Immature natural killer cell (primary cell): Measurements from ENCODE around the gene ERO1B. TPM values are rescaled to one million over a fixed set of nuclear protein-coding genes. Genes with fewer than 3 reads are reported as not detected.
A peak's percentile ranks its signal among the peaks of the same experiment; 100 is the strongest.

Experiments used
- DNase-seq, 3 donors: peaks; one replicate each; pipeline ENCODE4 v3.0.0; 2022; ENCODE audit warnings: mixed read lengths in 1 of 3
- H3K27ac Mint-ChIP-seq, 6 donors: one replicate each; pipeline ENCODE4 v1.8.0; 2020; ENCODE audit warnings: mixed read lengths in 6 of 6, mild to moderate bottlenecking in 5 of 6, inconsistent platforms in 4 of 6, moderate library complexity in 3 of 6
- H3K27me3 Mint-ChIP-seq, 3 donors: one replicate each; pipeline ENCODE4 v1.8.0; 2020 to 2021; ENCODE audit warnings: low read depth in 3 of 3, mild to moderate bottlenecking in 3 of 3, mixed read lengths in 3 of 3, moderate library complexity in 3 of 3, inconsistent platforms in 1 of 3
- H3K36me3 Mint-ChIP-seq, 3 donors: one replicate each; pipeline ENCODE4 v1.8.0; 2020; ENCODE audit warnings: mixed read lengths in 3 of 3, inconsistent platforms in 2 of 3, mild to moderate bottlenecking in 2 of 3
- H3K4me1 Mint-ChIP-seq, 2 donors: one replicate each; pipeline ENCODE4 v1.8.0; 2020; ENCODE audit warnings: inconsistent platforms in 2 of 2, mild to moderate bottlenecking in 2 of 2, mixed read lengths in 2 of 2, moderate library complexity in 1 of 2
- H3K4me3 Mint-ChIP-seq, 5 donors: one replicate each; pipeline ENCODE4 v1.8.0; 2020; ENCODE audit warnings: mild to moderate bottlenecking in 5 of 5, mixed read lengths in 5 of 5, inconsistent platforms in 3 of 5, moderate library complexity in 3 of 5
- H3K9me3 Mint-ChIP-seq, 6 donors: one replicate each; pipeline ENCODE4 v1.8.0; 2020; ENCODE audit warnings: mild to moderate bottlenecking in 6 of 6, mixed read lengths in 6 of 6, inconsistent platforms in 4 of 6, moderate library complexity in 3 of 6
- polyA plus RNA-seq, 3 donors: library from polyadenylated mRNA; unstranded; fragments of 300-500 nt; fragmentation: Illumina TruSeq; gene quantifications; one replicate each; pipeline ENCODE4 v1.2.3, GENCODE V29; 2021

Gene ERO1B
- polyA plus RNA-seq, 3 donors from 2014 or later, result 2.0 to 2.1 (median 2.0) TPM

GRCh38 chr1:236259043-236259442 is 22.7 kb downstream of the ERO1B start:
- Mint-ChIP-seq H3K4me3 (no peak overlapping the region), H3K36me3 (peaks cover 46 to 62% (median 55%) of the 10 kb centered on the region in 3 donors), H3K4me1 (peaks cover 0 to 16% of the 10 kb centered on the region in 2 donors), H3K27me3 (peaks cover 0 to 3% (median 2%) of the 10 kb centered on the region in 3 donors), H3K27ac (peak overlapping the region in 1 of 6 donors; percentile 24), H3K9me3 (peaks cover 13 to 36% (median 20%) of the 10 kb centered on the region in 6 donors)
- DNase-seq, result no peak

GRCh38 chr1:236258114-236258622 is 23.6 kb downstream of the ERO1B start:
- Mint-ChIP-seq H3K27me3 (peaks cover 0 to 3% (median 2%) of the 10 kb centered on the region in 3 donors), H3K4me1 (peaks cover 0 to 18% of the 10 kb centered on the region in 2 donors), H3K27ac (no peak overlapping the region), H3K9me3 (peaks cover 13 to 36% (median 20%) of the 10 kb centered on the region in 6 donors), H3K4me3 (peak overlapping the region in 1 of 5 donors; percentile 5), H3K36me3 (peaks cover 46 to 62% (median 52%) of the 10 kb centered on the region in 3 donors)
- no peak for DNase-seq

- DNase-seq, result no peak
- Mint-ChIP-seq H3K36me3 (peaks cover 41 to 61% (median 47%) of the 10 kb centered on the region in 3 donors), H3K27ac (no peak overlapping the region), H3K4me3 (no peak overlapping the region), H3K9me3 (peaks cover 13 to 36% (median 20%) of the 10 kb centered on the region in 6 donors), H3K27me3 (peaks cover 0 to 3% (median 1%) of the 10 kb centered on the region in 3 donors), H3K4me1 (peaks cover 0 to 18% of the 10 kb centered on the region in 2 donors)
Observed at GRCh38 chr1:236257216-236257615, 24.5 kb downstream of the ERO1B start.

- no peak overlapping the region for H3K4me3 Mint-ChIP-seq
- H3K27ac Mint-ChIP-seq, result peak overlapping the region in 2 of 6 donors; percentile 9 to 16
- peaks cover 18 to 43% (median 25%) of the 10 kb centered on the region in 3 donors for H3K36me3 Mint-ChIP-seq
- peaks cover 11 to 22% (median 14%) of the 10 kb centered on the region in 6 donors for H3K9me3 Mint-ChIP-seq
- H3K27me3 Mint-ChIP-seq, result peaks cover 0 to 3% (median 0%) of the 10 kb centered on the region in 3 donors
- no peak for DNase-seq
- H3K4me1 Mint-ChIP-seq, result peaks cover 0 to 14% of the 10 kb centered on the region in 2 donors
Observed at GRCh38 chr1:236253918-236254637, 27.7 kb downstream of the ERO1B start.

GRCh38 chr1:236253119-236253518 is 28.6 kb downstream of the ERO1B start:
- H3K4me3 Mint-ChIP-seq, result no peak overlapping the region
- H3K9me3 Mint-ChIP-seq, result peaks cover 7 to 15% (median 9%) of the 10 kb centered on the region in 6 donors
- peaks cover 0 to 3% (median 0%) of the 10 kb centered on the region in 3 donors for H3K27me3 Mint-ChIP-seq

GRCh38 chr1:236251587-236251986 is 30.2 kb downstream of the ERO1B start:
- Mint-ChIP-seq H3K27ac (peak overlapping the region in 1 of 6 donors; percentile 33), H3K27me3 (no peaks in the 10 kb centered on the region), H3K36me3 (peaks cover 10 to 26% (median 23%) of the 10 kb centered on the region in 3 donors), H3K9me3 (no peaks in the 10 kb centered on the region), H3K4me3 (no peak overlapping the region), H3K4me1 (peaks cover 0 to 11% of the 10 kb centered on the region in 2 donors)
- DNase-seq, result no peak

More at GRCh38 chr1:236253119-236253518, 28.6 kb downstream of the ERO1B start:
- no peak for DNase-seq
- Mint-ChIP-seq H3K4me1 (peaks cover 0 to 11% of the 10 kb centered on the region in 2 donors), H3K36me3 (peaks cover 15 to 37% (median 22%) of the 10 kb centered on the region in 3 donors), H3K27ac (no peak overlapping the region)

- Mint-ChIP-seq H3K36me3 (peaks cover 14 to 22% (median 18%) of the 10 kb centered on the region in 3 donors), H3K4me1 (no peaks in the 10 kb centered on the region), H3K27ac (no peak overlapping the region), H3K27me3 (no peaks in the 10 kb centered on the region), H3K9me3 (no peaks in the 10 kb centered on the region), H3K4me3 (no peak overlapping the region)
- DNase-seq, result no peak
Observed at GRCh38 chr1:236247286-236247685, 34.5 kb downstream of the ERO1B start.

- Mint-ChIP-seq H3K27ac (no peak overlapping the region), H3K36me3 (peaks cover 12 to 21% (median 21%) of the 10 kb centered on the region in 3 donors), H3K27me3 (no peaks in the 10 kb centered on the region), H3K4me1 (no peaks in the 10 kb centered on the region), H3K4me3 (no peak overlapping the region), H3K9me3 (no peaks in the 10 kb centered on the region)
- no peak for DNase-seq
Observed at GRCh38 chr1:236242568-236242967, 39.2 kb downstream of the ERO1B start.

GRCh38 chr1:236240675-236241074 is 41.1 kb downstream of the ERO1B start:
- no peak for DNase-seq
- peaks cover 7 to 24% (median 24%) of the 10 kb centered on the region in 3 donors for H3K36me3 Mint-ChIP-seq
- no peaks in the 10 kb centered on the region for H3K27me3 Mint-ChIP-seq
- no peaks in the 10 kb centered on the region for H3K4me1 Mint-ChIP-seq
- no peaks in the 10 kb centered on the region for H3K9me3 Mint-ChIP-seq
- H3K27ac Mint-ChIP-seq, result no peak overlapping the region
- H3K4me3 Mint-ChIP-seq, result no peak overlapping the region

- H3K4me3 Mint-ChIP-seq, result no peak overlapping the region
- H3K27ac Mint-ChIP-seq, result no peak overlapping the region
- no peak for DNase-seq
- H3K36me3 Mint-ChIP-seq, result peaks cover 7 to 24% (median 24%) of the 10 kb centered on the region in 3 donors
- H3K4me1 Mint-ChIP-seq, result no peaks in the 10 kb centered on the region
- no peaks in the 10 kb centered on the region for H3K27me3 Mint-ChIP-seq
- no peaks in the 10 kb centered on the region for H3K9me3 Mint-ChIP-seq
Observed at GRCh38 chr1:236239092-236239585, 42.6 kb downstream of the ERO1B start.

- Mint-ChIP-seq H3K36me3 (peaks cover 4 to 21% (median 19%) of the 10 kb centered on the region in 3 donors), H3K27me3 (no peaks in the 10 kb centered on the region), H3K27ac (no peak overlapping the region), H3K4me1 (no peaks in the 10 kb centered on the region), H3K4me3 (no peak overlapping the region), H3K9me3 (no peaks in the 10 kb centered on the region)
- DNase-seq, result no peak
Observed at GRCh38 chr1:236235116-236235515, 46.6 kb downstream of the ERO1B start.

- Mint-ChIP-seq H3K36me3 (peaks cover 5 to 21% (median 15%) of the 10 kb centered on the region in 3 donors), H3K27ac (no peak overlapping the region)
Observed at GRCh38 chr1:236228411-236228810, 53.3 kb downstream of the ERO1B start.

GRCh38 chr1:236222632-236223031 is 59.1 kb downstream of the ERO1B start:
- Mint-ChIP-seq H3K27ac (no peak overlapping the region), H3K36me3 (peaks cover 12 to 44% (median 22%) of the 10 kb centered on the region in 3 donors), H3K9me3 (no peaks in the 10 kb centered on the region), H3K4me3 (no peak overlapping the region), H3K4me1 (no peaks in the 10 kb centered on the region), H3K27me3 (no peaks in the 10 kb centered on the region)
- DNase-seq, result no peak

More at GRCh38 chr1:236228411-236228810, 53.3 kb downstream of the ERO1B start:
- DNase-seq, result no peak
- Mint-ChIP-seq H3K4me1 (no peaks in the 10 kb centered on the region), H3K27me3 (no peaks in the 10 kb centered on the region), H3K4me3 (no peak overlapping the region), H3K9me3 (no peaks in the 10 kb centered on the region)

GRCh38 chr1:236220473-236220872 is 61.3 kb downstream of the ERO1B start:
- H3K4me3 Mint-ChIP-seq, result no peak overlapping the region
- H3K27ac Mint-ChIP-seq, result no peak overlapping the region
- no peaks in the 10 kb centered on the region for H3K4me1 Mint-ChIP-seq
- H3K9me3 Mint-ChIP-seq, result no peaks in the 10 kb centered on the region
- no peaks in the 10 kb centered on the region for H3K27me3 Mint-ChIP-seq
- no peak for DNase-seq
- H3K36me3 Mint-ChIP-seq, result peaks cover 13 to 40% (median 21%) of the 10 kb centered on the region in 3 donors
